ENCODE results near the gene RFTN1.

Gene RFTN1

DNA sequence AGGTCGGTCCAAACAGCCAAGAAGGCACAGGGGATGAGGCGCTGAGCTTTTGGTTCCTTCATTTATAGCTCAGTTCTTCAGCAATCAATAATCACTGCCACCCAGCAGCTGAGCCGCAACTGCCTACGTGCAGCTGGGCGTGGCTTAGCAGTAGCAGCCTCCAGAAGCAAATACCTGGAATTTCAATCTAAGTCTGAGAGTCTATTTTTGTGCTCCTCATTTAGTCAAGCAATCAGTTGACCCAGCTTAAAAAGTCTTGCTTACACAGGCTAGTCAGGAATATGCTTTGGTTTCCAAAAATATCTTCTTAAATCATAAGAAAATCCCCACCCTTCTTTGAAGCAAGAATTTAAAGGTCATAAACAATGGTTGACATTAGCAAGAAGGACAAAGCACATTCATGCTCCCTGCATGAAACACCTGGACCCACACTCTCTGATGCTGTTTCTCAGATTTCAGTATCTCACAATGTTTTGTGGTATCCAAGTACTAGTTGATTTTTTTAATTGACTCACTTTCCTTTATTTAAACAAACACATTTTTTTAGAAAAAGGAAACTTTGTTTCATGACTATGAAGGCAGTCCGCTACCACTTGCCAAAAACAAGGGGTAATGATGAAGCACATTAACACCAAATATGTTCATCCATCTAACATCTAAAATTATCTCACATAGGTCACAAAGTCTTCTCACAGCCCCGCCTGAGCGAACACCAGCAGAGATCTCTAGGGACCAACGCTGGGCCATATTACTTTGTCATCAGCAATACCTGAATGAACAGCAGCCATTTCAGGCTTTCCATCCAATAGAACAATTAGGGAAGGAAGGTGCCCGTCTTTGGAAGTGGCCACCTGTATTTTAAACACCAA is 142.4 kb downstream of the RFTN1 start:
- TF ChIP-seq, protein P1, sequence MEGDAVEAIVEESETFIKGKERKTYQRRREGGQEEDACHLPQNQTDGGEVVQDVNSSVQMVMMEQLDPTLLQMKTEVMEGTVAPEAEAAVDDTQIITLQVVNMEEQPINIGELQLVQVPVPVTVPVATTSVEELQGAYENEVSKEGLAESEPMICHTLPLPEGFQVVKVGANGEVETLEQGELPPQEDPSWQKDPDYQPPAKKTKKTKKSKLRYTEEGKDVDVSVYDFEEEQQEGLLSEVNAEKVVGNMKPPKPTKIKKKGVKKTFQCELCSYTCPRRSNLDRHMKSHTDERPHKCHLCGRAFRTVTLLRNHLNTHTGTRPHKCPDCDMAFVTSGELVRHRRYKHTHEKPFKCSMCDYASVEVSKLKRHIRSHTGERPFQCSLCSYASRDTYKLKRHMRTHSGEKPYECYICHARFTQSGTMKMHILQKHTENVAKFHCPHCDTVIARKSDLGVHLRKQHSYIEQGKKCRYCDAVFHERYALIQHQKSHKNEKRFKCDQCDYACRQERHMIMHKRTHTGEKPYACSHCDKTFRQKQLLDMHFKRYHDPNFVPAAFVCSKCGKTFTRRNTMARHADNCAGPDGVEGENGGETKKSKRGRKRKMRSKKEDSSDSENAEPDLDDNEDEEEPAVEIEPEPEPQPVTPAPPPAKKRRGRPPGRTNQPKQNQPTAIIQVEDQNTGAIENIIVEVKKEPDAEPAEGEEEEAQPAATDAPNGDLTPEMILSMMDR (IDR thresholded peaks at IDR 0.05; ENCODE audit: borderline replicate concordance, insufficient read depth, low read depth, low read length), result no peak
- no peak overlapping the region for H3K4me3 ChIP-seq (ENCODE audit: low read depth, low read length)

DNA sequence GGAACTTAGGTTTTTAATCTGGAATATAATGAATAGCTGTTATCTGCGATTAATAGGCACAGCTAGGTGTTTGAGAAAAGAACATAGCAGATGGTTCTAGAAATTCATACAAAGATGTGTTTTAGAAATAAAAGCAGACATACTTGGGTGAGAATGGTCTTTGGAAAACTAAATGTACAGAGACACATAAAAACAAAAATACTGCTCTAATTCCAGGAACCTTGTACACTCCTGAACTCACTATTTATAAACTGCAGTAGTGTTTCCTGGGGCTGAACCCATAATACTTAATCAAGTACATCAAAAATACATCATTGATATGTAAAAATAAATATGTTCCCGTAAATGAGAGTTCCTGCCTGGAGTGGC is 143.0 kb downstream of the RFTN1 start:
- TF ChIP-seq, protein P1 (IDR thresholded peaks at IDR 0.05; ENCODE audit: borderline replicate concordance, insufficient read depth, low read depth, low read length), result no peak
- H3K4me3 ChIP-seq (ENCODE audit: low read depth, low read length), result no peak overlapping the region

DNA sequence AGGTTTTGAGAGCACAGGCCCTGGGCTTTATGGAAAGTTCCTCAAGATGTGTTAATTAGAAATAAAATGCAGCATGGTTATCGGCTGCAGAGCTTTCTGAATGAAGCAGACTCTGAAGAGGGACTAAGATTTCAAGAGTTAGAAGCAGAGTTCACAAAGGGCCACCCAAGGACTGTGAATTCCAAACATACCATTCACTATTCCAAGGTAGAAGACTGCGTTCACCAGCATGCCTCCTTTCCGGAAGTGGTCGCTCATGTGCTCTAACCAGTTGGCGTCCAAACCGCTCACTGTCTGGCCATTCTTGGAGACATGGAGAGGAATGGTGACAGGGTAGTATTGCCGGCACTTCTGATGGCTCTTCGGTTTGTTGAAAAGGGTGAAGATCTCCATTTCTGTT is 143.6 kb downstream of the RFTN1 start:
- H3K4me3 ChIP-seq (ENCODE audit: low read depth, low read length), result no peak overlapping the region
- TF ChIP-seq, protein P1 (IDR thresholded peaks at IDR 0.05; ENCODE audit: borderline replicate concordance, insufficient read depth, low read depth, low read length), result no peak

DNA sequence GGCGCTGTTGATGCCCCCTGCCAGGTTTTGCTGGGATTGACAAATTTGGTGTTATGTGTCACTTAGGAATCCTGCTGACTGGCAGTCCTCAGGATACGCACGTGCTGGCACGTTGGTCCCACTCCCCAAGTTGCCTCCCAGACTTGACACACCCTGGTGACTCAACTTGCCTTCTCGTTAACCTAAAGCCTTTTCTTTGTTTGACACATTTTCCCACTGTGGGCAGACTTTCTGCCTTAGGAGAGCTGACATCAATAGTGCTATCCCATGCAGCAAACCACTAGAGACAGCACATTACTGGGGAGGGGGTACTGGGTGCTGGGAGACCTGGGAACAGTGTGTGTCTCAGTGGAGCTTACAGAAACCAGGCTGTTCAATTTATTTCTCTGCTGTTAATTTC is 144.2 kb downstream of the RFTN1 start:
- TF ChIP-seq, protein P1 (IDR thresholded peaks at IDR 0.05; ENCODE audit: borderline replicate concordance, insufficient read depth, low read depth, low read length), result no peak

DNA sequence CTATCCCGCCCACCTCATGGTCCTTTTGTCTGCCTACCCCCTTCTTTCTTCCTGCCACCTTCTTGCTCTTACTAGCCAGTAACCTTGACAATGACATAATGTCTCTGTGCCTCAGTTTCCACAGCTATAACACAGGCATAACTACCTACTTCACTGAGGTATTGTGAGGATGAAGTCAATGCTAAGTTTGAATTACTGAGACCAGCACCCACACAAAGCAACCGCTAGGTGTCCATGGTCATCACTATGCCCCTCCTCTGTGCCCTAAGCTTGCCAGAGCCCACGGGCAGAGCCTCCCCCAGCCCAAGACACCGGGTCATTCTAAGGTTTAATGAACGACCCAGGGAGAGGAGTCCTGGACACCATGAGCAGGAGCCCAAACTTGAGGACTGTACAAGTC is 146.9 kb downstream of the RFTN1 start:
- TF ChIP-seq, protein P1 (IDR thresholded peaks at IDR 0.05; ENCODE audit: borderline replicate concordance, insufficient read depth, low read depth, low read length), result no peak
- H3K4me3 ChIP-seq (ENCODE audit: low read depth, low read length), result no peak overlapping the region

More for the DNA sequence above, 144.2 kb downstream of the RFTN1 start:
- no peak overlapping the region for H3K4me3 ChIP-seq (ENCODE audit: low read depth, low read length)

DNA sequence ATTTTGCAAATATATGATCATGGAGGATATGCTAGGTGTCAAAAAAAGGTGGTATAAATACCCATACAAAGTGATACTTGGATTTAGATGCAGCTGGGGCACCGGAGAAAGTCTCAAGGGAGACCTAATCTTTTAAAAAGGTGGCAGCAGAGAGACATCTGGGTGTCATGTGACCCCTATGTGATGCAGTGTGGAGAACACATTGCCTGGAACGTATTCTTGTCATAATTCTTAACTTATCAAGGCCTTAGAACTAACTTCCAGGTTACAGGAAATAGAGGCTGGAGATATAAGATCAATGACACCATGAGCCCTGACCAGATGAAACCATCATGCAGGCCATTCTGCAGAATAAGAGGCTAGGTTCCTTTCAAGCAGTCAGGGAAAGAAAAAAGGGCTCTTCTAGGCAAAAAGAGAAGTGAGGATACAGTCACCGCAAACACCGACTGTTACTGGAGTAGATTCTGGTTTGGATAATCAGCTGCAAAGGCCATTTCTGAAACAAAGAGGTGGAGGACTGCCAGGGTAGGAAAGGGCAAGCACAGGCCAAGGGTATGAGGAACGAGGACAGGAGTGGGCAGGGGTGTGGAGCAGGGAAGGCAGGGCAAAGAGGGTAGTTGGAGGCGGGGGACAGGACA is 147.9 kb downstream of the RFTN1 start:
- TF ChIP-seq, protein P1 (IDR thresholded peaks at IDR 0.05; ENCODE audit: borderline replicate concordance, insufficient read depth, low read depth, low read length), result no peak

DNA sequence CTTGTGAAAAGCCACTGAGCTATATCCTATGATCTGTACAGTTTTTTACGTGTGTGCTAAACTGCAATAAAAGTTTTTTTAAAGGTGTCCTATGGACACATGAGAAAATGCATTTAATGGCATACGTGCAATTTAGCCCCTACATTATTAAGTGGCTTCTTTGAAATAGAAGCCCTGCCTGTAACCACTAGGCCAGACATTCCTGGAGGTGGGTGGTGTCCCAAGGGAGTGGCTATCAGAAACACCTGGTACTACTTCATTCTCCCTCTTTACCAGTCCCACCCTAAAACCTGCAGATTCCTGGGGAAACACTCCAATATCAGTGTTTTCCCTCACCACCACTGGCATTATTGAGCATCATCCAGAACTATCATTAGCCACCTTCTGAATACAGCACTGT is 148.5 kb downstream of the RFTN1 start:
- no peak overlapping the region for H3K4me3 ChIP-seq (ENCODE audit: low read depth, low read length)
- TF ChIP-seq, protein P1 (IDR thresholded peaks at IDR 0.05; ENCODE audit: borderline replicate concordance, insufficient read depth, low read depth, low read length), result no peak

More for the DNA sequence above, 147.9 kb downstream of the RFTN1 start:
- H3K4me3 ChIP-seq (ENCODE audit: low read depth, low read length), result no peak overlapping the region
